GM21528 (cell line): Measurements from ENCODE around the gene CCDC40.

Experiments used
- ATAC-seq: cut with Tn5 transposase; IDR thresholded peaks from one replicate; pipeline ENCODE4 v1.9.1; 2021; ENCODE audit warnings: mild to moderate bottlenecking, moderate library complexity; ENCODE audit not compliant: unreplicated experiment, low FRiP score

CCDC40 gene

DNA sequence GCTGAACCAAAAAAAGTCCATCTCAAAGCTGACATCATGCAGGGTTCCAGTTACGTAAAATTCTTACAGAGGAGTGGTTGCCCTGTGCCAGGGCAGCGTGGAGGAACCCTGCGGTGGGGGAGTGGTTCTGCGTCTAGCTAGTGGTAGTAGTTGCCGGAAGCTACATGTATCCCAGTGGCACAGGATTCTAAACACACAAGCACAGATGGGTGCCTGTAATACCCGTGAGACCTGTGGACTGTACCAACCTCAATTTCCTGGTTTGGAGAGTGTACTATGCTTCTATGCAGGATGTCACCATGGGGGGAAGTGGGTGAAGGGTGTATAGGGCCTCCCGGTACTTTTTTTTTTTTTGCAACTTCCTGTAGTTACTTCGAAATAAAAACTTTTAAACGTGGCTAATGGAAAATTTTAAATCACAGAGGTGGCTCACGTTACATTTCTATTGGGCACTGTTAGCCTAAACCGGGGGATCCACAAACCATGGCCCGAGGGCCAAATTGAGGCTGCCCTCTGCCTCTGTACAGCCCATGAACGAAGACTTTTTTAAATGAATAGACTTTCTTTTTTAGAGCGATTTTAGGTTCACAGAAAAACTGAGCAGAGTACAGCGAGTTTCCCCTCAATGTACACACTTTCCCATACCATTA is 39.3 kb upstream of the CCDC40 start:
- ATAC-seq: no peak

DNA sequence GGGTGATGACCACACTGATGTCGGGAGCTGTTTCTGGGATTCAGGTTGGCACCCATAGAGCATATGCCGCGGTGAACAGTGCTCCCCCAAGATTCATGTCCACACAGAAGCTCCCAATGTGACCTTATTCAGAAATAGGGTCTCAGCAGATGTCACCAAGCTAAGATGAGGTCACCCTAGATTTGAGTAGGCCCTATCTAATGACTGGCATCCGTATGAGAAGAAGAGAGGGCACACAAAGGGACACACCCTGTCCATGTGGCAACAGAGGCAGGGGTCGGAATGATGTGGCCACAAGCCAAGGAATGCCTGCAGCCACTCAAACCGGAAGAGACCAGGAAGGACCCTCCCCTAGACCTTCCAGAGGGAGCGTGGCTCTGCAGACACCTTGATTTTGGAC is 36.3 kb upstream of the CCDC40 start:
- no peak for ATAC-seq

DNA sequence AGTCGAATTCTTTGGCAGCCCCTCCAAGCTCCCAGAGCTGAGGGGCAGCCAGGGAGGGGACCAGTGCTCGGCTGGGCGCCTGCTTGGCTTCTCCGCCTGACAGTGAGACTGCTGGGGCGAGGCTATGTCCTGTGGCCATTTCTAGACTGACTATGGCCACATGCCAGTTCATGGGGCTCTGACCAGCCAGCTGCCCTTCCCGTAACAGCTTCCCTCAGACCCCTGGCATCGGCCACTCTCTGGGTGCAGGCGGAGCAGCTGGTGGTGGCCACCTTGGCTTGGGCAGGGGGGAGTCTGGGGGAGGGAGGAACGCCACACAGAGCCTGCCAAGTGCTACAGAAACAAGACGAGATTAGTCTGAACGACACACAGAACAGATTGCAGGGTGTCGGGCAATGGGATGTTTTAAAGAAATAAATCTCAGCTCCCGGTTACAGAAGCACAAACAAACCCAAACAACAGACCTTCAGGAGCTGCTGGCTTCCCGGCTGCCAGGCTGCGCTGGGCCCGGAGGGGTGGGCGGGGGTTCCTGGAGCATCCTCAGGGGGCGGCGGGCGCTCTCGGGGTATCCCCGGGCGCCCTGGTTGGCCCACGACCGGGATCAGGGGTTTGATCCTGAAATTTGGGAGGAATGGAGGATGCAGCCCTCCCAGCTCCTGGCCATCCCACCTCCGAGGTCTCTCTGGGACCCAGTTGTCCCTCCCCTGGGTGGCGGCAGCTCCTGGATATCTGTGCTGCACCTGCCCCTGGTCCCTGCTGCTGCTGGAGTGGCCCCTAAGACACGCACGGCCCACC is 35.3 kb upstream of the CCDC40 start:
- no peak for ATAC-seq

DNA sequence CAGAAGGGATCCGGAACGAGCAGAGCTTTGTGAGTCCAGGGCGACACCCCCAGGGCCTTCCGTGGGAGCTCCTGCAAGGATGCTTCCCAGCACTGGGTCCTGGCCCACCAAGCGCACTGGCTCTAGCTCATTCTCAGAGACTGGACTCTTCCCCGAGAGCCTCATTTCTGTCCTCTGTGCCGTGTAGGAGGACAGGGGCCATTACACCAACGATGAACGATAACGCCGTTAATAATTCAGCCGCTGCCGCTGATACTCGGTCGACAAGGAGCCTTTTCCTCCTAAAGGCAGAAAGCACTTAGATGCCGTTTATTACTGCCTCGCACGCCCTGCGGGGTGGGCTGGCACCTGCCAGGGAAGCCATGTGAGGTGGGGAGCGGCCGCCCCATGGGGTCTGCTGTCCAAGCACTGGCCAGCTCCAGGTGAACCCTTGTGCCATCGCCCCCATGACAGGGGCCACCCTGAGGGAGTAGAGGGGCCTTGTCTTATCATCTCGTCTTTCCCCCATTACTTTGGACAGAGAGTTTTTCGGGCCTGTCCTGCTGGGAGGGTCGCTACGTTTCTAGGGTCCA is 34.3 kb upstream of the CCDC40 start:
- ATAC-seq: no peak

DNA sequence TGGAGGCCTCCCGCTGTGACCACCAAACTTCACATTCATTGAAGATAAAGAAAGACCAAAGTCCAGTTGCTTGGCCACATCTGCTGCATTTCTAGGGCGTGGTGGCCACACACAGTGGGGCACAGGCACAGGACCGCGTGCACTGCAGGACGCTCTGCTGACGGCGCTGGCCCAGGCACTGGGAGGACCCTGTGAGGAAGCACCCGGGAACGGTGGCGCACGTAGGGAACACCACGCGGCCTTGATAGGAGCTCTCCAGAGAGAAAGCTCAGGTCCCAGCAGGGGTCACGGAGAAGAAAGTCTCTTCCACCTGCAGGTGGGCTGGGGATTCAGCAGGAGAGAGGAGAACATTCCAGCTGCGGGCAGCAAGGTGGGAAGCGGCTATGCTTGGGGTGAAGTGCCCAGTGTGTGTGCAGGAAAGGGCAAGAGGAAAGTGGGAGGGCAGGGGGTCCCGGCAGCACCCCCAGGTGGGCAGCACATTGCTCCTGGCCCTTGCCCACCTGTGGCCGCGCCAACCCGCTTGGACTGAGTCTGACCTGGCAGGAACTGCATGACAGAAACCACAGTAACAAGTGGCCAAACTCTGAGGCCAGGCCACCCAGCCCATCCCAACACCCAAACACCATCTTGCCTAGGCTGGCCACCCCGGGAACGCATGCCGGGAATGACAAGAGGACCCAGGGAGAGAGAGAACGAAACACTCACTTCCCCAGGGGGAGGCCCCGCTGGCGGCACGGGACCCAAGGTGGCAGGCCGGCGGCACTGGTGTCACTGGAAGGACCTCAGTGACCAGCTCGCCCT is 33.6 kb upstream of the CCDC40 start:
- ATAC-seq: no peak

DNA sequence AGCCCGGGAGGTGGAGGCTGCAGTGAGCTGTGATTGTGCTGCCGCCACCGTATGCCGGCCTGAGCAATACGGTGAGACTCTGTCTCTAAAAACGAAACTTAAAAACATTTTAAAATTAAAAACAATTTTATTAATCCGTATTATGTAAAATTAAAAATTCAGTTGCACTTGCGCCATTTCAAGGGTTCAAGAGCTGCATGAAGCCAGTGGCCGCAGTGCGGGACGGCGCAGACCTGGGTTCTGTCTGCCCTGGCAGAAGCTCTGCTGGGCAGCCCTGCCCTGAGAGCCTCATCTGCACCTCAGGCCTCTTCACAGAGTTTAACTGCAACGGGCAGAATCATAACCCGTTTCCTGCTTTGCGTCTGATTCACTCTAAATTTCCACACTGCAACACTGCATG is 32.5 kb upstream of the CCDC40 start:
- no peak for ATAC-seq

DNA sequence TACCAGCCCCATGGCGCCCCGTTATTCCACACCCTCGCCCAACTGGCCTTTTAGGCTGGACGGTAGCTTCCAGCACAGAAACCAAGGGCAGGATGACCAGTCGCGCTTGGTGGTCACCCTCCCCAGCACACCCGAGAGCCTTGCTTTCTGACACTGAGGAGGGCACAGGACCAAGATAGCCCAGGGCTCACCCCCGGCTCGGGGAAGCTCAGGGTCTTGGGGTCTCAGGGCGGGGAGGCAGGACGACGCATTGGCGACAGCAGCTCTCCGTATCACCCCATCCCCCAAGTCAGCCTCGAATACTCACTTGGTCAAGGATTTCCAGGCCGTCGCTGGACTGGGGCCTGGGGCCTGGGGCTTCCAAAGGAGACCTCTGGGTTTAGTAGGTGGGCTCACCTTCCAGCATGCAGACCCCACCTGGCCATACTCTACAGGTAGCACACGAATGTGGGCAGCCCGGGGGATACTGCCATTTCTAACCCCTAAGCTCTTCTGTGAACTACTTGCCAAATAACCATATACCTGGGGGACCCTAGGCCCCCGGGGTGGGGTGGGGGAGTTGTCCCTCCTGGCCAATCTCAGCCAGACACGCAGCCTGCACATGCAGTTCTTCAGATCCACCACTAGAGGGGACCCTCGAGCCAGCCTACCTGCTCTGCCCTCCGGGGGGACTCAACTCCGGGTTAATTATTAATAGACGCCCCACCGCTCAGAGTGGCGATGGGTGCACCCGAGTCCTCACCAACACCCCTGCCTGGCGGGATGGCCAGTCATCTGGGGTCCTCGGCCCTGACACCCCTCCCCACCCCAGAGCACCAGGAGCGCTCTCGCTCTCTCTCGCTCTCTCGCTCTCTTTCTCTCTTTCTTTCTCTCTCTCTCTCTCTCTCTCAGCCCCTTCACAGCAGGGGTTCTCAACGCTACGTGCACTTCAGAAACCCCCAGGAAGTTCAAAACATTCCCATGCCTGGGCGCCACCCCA is 30.8 kb upstream of the CCDC40 start:
- ATAC-seq: no peak

DNA sequence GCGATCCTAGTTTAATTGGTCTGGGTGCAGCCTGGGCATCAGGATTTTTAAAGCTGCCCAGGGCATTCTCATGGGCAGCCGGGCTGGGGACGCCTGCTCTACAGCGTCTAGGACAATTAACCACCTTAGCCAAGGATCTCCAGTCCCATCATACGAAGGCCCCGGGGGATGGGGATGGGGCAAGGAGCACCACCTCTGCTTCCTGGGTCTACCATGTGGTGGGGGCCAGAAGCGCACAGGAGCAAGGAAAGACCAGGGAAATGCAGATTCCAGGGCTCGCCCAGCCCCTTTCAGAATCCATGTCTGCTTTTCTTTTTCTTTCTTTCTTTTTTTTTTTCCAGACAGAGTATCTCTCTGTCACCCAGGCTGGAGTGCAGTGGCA is 30.1 kb upstream of the CCDC40 start:
- ATAC-seq: no peak

DNA sequence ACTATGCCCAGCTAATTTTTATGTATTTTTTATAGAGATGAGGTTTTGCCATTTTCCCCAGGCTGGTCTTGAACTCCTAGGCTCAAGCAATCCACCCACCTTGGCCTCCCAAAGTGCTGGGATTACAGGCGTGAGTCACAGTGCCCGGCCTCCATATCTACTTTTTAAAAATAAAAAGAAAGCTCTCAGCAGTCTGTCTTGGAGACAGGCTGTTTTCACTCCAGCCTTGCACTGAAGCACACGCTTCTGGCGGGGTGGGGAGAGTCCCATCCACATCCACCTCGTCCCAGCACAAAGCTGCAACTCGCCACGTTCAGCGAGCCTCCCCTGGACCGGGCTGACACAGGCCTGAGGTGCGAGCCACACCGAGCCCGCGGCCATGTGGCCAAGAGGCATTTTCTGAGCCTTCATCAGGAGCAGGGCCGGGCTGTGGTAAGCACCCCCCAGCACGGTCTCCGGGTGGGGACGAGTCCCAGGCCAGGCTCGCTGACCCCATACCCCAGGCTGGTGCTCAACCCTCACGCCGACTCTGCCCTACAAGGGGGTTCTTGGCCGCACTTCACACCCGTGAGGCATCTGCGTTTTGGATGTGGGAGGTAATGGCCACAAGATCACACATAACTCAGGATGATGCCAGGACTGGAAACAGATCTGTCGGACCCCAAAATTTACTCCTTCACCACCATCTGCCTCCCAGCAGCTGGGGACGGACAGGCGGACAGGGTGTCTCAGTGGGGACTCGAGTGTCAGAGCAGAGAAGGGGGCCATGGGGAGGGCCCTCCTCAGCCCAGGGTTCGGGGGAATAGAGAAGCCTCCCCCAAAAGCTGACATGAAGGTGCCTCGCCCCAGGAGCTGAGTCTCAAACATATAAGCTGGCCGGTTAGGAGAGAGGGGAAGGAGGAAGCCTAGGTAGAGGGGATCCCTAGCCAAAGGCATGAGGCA is 29.4 kb upstream of the CCDC40 start:
- ATAC-seq: no peak

DNA sequence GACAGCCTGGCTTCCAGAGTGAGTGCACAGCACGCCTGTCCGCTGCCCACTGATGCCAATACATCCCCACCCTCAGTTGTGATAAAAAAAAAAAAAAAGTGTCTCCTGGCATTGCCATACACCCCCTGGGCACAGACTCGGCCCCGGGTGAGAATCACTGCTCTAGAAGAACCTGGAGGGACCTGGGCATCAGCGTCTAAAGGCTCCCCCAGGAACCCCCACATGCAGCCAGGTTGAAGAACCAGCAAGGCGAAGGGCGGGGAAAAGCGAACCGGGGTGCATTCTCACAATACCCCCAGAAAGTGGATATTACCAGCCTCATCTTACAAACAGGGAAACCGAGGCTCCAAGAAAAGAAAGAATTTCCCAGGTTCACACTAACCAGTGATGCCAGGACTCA is 28.5 kb upstream of the CCDC40 start:
- ATAC-seq: no peak

DNA sequence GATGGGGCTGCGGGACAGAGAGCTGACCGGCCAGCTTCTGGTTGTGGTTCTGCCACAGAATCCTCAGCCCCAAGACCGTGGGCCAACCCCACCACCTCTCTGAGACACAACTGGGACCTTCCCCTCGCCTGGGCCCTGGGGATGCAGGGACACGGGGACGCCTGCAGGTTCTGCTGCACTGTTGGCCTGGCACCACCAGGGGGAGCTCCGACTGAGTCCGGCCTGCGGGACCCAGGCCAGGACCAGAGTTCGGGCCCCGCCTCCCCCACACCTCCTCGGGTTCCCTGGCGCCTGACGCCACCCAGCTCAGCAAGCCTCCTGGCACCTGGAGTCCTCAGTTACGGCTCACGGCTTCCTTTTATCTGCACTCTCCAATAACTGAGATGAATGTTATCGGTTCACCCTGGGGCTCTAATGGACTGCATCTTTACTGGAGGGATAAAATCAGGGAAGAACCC is 28.0 kb upstream of the CCDC40 start:
- ATAC-seq: no peak

DNA sequence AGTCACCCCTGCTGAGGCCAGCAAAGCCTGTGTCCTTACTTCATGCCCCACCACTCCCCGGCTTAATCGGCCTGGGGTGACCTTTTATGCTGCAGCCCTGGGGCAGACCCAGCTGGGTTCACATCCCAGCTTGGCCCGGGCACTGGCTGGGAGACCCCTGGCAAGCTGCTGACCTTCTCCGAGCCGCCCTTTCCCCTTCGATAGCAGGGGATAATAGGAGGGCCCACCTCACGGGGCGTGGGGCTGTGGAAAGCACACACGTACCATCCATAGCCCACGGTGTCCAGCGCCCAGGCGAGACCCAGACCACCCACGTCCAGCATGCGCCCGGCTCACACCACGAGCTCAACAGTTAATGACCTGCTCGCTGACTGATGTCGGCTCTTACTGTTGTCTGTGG is 27.6 kb upstream of the CCDC40 start:
- ATAC-seq: no peak

DNA sequence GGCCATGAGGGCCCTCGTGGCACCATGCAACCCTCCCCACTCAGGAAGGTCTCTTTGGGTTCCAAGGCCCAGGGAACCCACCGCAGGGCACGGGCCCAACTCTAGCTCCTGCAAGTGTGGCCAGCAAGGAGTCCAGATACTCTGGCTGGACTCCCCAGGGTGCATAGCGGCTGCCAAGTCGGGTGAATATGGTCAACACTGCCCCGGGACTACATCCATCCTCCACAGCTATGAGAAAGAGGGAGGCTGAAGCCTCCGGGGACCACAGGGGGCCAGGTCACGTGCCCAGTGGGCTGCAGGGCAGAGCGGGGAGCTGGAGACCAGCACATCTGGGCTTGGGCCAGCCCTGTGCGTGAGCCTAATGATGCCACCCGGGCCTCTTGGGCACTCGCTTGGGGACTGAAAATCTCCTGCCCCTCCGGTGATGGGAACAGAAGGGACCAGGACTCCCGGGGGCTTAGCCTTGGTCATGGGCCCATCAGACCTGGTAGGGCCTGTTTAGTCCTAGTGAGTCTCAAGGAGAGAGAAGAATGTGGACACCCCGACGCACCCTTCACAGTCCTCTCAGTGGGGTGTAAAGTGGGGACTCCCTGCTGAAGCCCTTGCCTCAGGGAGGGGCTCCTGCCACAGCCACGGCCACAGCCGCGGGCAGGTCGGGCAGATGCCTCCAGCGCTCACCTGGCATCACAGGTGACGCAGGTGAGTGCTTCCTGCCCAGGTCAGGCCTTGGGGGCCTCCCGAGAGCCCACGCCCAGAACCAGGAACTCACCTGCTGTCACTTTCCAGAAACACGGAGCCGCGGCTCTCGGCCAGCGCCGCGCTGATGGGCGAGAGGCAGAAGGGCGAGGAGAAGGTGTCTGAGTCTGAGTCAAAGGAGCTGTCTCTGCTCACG is 26.8 kb upstream of the CCDC40 start:
- no peak for ATAC-seq

DNA sequence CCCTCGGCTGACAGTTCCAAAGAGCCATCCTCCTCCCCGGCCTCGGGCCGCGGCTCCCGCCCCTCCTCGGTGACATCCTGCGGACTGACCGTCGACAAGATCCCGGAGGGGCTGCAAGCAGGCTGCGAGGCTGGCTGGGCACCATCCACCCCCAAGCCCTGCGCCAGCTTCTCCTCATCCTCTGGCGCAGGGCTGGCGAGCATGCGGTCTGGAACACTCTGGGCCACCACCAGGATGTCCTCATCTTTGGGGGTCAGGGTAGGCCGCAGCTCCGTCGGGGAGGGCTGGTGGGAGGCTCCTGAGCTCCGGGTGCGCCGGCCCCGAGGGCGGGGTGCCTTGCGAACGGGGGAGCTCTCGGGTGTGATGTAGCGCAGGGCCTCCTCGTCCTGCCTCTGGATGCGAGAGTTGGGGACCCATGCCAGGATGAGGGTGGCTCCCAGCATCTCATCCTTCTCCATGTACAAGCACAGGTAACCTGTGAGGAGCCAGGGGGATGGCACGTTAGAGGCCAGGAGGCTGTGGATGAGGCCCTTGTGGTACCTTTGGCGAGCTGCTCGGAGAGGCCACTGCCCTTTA is 26.1 kb upstream of the CCDC40 start:
- ATAC-seq: no peak

DNA sequence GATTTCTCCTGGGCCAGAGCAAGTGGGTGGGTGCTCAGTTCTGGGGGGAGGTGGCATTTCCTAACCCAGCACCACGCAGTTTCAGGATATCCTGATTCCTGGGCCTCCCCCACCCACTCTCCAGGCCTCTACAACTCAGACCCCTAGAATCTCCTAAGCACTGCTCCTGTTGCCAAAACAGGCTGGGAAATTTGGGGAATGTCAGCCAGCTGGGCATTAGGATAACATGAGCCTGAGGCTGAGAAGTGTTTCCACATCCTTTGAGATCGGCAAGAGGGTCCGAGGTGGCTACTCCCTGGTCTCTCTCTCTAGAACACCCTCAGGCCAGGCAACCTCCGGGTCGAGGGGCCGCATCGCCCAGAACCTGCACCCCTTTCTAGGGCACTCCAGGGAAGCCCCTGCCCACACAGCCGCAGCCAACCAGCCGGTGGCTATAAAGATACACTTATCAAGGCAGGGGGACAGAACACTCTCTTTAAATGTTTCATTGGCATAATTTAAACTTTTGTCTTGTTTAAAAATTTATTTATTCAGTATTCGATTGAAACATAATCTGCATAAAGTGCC is 24.4 kb upstream of the CCDC40 start:
- ATAC-seq: no peak

DNA sequence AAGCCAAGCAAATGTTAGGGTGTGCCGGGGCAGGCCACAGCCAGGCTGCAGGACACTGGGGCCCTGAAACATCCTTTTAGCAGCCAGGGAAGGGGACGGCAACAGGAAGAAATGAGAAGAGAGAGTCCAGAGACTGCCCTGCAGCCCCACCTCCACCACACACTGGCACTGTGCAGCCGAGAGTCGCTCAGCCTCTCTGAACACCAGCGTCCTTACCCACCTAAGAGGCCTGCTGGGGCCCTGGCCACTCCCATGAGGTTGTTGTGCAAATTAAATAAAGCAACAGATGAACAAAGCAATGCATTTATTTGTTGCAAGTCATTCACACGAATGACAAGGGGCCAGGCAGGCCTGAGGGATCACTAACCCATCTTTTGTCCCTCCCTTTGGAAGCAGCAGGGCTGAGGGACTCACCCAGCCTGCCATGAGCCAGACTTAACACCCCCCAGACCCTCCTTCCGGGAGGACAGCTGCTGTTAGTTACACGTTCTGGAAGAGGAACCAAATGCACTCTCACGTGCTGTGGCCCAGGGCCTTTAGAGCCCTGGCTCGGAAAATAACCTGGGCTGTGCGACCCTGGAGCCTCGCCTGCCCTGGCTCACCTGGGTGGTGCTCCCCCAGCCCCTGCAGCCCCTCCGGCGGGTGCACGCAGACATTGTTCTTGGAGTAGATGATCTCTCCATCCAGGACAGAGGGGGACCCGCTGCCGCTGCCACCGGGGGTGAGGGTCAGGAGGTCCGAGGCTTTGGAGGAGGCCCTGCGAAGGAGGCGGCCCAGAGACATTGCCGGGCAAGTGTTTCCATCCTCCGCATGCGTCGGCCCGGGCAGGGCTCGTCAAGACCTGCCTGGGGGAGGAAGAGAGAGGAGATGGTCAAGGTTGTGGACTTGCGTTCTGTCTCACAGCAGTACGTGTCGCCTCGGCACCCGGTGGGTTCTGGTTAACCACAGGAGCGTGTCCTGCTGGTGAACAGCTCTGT is 23.4 kb upstream of the CCDC40 start:
- ATAC-seq: no peak
